Ishikawa (cell line): ENCODE data around the gene PLXNA2.

Experiments used
- CREB1 ChIP-seq: IDR thresholded peaks from 2 replicates; pipeline ENCODE4 v1.6.1; 2012; ENCODE audit warnings: low read depth
- EP300 ChIP-seq: IDR thresholded peaks from 2 replicates; pipeline ENCODE4 v1.6.1; 2012; ENCODE audit warnings: borderline replicate concordance
- FOXM1 ChIP-seq: IDR thresholded peaks from 2 replicates; pipeline ENCODE4 v1.6.1; 2012; ENCODE audit warnings: low read depth, borderline replicate concordance
- NFIC ChIP-seq: IDR thresholded peaks from 2 replicates; pipeline ENCODE4 v1.6.1; 2012
- RAD21 ChIP-seq: IDR thresholded peaks from 2 replicates; pipeline ENCODE4 v1.6.1; 2012; ENCODE audit warnings: low read depth
- TAF1 ChIP-seq: IDR thresholded peaks from 2 replicates; pipeline ENCODE4 v1.6.1; 2012; ENCODE audit warnings: low read depth, mild to moderate bottlenecking
- TEAD4 ChIP-seq: IDR thresholded peaks from 2 replicates; pipeline ENCODE4 v1.6.1; 2012
- YY1 ChIP-seq: IDR thresholded peaks from 2 replicates; pipeline ENCODE4 v1.6.1; 2012; ENCODE audit warnings: low read depth
- TF ChIP-seq, protein P1 (sequence below): IDR thresholded peaks from 2 replicates; pipeline ENCODE4 v1.6.1; 2012; ENCODE audit warnings: low read depth, mild to moderate bottlenecking
- TF ChIP-seq, protein P2 (sequence below): IDR thresholded peaks from 2 replicates; pipeline ENCODE4 v1.6.1; 2012

DNA sequence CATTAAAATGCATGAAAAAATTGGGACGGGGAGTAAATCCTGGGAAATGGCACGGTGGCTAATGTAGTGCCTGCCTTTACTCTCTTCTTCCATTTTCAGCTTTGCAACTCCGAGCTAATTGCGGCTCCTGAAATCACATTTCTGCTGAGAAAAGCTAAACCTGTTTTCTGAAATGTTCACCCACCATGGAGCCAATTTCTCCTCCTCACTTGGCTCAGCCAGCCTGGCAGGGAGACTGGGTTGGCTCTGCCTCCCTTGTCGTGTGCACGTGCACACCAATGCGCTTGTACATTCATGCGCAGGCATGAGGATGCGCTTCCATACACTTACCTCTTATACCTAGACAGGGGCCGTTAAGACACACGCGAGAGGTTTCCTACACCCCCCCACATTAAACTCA, 165.4 kb downstream of the PLXNA2 start:
- TF ChIP-seq RAD21 (no peak), YY1 (no peak), EP300 (no peak), CREB1 (no peak), TAF1 (no peak), NFIC (no peak), FOXM1 (no peak), TEAD4 (no peak)
- TF ChIP-seq, protein P1, sequence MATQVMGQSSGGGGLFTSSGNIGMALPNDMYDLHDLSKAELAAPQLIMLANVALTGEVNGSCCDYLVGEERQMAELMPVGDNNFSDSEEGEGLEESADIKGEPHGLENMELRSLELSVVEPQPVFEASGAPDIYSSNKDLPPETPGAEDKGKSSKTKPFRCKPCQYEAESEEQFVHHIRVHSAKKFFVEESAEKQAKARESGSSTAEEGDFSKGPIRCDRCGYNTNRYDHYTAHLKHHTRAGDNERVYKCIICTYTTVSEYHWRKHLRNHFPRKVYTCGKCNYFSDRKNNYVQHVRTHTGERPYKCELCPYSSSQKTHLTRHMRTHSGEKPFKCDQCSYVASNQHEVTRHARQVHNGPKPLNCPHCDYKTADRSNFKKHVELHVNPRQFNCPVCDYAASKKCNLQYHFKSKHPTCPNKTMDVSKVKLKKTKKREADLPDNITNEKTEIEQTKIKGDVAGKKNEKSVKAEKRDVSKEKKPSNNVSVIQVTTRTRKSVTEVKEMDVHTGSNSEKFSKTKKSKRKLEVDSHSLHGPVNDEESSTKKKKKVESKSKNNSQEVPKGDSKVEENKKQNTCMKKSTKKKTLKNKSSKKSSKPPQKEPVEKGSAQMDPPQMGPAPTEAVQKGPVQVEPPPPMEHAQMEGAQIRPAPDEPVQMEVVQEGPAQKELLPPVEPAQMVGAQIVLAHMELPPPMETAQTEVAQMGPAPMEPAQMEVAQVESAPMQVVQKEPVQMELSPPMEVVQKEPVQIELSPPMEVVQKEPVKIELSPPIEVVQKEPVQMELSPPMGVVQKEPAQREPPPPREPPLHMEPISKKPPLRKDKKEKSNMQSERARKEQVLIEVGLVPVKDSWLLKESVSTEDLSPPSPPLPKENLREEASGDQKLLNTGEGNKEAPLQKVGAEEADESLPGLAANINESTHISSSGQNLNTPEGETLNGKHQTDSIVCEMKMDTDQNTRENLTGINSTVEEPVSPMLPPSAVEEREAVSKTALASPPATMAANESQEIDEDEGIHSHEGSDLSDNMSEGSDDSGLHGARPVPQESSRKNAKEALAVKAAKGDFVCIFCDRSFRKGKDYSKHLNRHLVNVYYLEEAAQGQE: no peak
- TF ChIP-seq, protein P2, sequence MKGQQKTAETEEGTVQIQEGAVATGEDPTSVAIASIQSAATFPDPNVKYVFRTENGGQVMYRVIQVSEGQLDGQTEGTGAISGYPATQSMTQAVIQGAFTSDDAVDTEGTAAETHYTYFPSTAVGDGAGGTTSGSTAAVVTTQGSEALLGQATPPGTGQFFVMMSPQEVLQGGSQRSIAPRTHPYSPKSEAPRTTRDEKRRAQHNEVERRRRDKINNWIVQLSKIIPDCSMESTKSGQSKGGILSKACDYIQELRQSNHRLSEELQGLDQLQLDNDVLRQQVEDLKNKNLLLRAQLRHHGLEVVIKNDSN: no peak
